Measurements from ENCODE around the gene UBR4. TPM values are rescaled to one million over a fixed set of nuclear protein-coding genes. Genes with fewer than 3 reads are reported as not detected.
"Not testable (repeated sequence)": the region's sequence is repeated elsewhere in the genome, so short reads cannot be mapped to it uniquely, and the experiment has no call there.

Gene UBR4
- polyA plus RNA-seq, 1 donor from 2014 or later: 49.7 TPM

- H3K27ac ChIP-seq (ENCODE audit: low read length): no peak overlapping the region
- no peak overlapping the region for H2AFZ ChIP-seq (ENCODE audit: low read depth, low read length)
- no peaks in the 10 kb centered on the region for H3K9me3 ChIP-seq (ENCODE audit: low read length)
- no peaks in the 10 kb centered on the region for H4K20me1 ChIP-seq (ENCODE audit: insufficient read depth)
- H3K79me2 ChIP-seq (replicated peaks; ENCODE audit: insufficient read depth, low read length): peaks cover 2% of the 10 kb centered on the region
- H3F3A ChIP-seq (ENCODE audit: insufficient read depth, low read length, poor library complexity, severe bottlenecking): no peaks in the 10 kb centered on the region
- peaks cover 12% of the 10 kb centered on the region for H3K36me3 ChIP-seq (ENCODE audit: insufficient read depth, low read length)
- no peaks in the 10 kb centered on the region for H3K27me3 ChIP-seq (ENCODE audit: insufficient read depth, low read depth, low read length)
- H3K4me2 ChIP-seq (ENCODE audit: low read length): no peak overlapping the region
- no peak overlapping the region for H3K4me3 ChIP-seq (ENCODE audit: low read length)
- no peaks in the 10 kb centered on the region for H3K9me2 ChIP-seq (ENCODE audit: insufficient read depth, low read length)
- no peak for TF ChIP-seq TAF1 (IDR thresholded peaks at IDR 0.05; ENCODE audit: low read depth)
- no peak for TF ChIP-seq REST (IDR thresholded peaks at IDR 0.05; ENCODE audit: borderline replicate concordance)
- TF ChIP-seq RAD21 (conservative IDR thresholded peaks at IDR 0.05): no peak
- TF ChIP-seq POLR2AphosphoS5 (IDR thresholded peaks at IDR 0.05): no peak
- no peak for TF ChIP-seq EZH2 (IDR thresholded peaks at IDR 0.05; ENCODE audit: borderline replicate concordance, insufficient read depth, low read length, poor library complexity, severe bottlenecking)
- TF ChIP-seq, protein P1, sequence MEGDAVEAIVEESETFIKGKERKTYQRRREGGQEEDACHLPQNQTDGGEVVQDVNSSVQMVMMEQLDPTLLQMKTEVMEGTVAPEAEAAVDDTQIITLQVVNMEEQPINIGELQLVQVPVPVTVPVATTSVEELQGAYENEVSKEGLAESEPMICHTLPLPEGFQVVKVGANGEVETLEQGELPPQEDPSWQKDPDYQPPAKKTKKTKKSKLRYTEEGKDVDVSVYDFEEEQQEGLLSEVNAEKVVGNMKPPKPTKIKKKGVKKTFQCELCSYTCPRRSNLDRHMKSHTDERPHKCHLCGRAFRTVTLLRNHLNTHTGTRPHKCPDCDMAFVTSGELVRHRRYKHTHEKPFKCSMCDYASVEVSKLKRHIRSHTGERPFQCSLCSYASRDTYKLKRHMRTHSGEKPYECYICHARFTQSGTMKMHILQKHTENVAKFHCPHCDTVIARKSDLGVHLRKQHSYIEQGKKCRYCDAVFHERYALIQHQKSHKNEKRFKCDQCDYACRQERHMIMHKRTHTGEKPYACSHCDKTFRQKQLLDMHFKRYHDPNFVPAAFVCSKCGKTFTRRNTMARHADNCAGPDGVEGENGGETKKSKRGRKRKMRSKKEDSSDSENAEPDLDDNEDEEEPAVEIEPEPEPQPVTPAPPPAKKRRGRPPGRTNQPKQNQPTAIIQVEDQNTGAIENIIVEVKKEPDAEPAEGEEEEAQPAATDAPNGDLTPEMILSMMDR (IDR thresholded peaks at IDR 0.05; ENCODE audit: poor library complexity, severe bottlenecking): no peak
- no peak for TF ChIP-seq MXI1 (conservative IDR thresholded peaks at IDR 0.05; ENCODE audit: poor library complexity, severe bottlenecking)
- TF ChIP-seq SMC3 (conservative IDR thresholded peaks at IDR 0.05; ENCODE audit: poor library complexity): no peak
- TF ChIP-seq EP300 (conservative IDR thresholded peaks at IDR 0.05; ENCODE audit: poor library complexity, severe bottlenecking): no peak
- no peak overlapping the region for H3K9ac ChIP-seq (ENCODE audit: low read length)
Observed at GRCh38 chr1:19220080-19220846, 10.2 kb upstream of the UBR4 start.

DNA sequence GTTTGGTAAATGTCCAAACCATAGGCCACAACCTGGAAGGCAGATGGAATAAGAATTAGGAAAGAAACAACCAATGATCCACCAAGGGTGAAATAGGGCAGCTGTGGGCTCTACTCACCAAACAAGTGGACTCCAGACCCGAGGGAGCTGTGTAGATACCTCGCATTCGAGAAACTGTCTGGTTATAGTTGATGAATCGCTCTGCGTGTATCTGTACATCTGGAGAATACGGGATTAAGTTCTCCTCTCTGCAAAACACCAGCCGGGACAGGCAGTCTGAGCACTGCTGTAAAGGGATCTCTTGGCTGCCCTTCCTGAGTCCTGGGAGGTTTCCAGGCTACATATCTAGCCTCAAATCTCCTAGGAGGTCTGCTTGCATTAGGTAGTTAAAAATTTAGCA, 9.4 kb upstream of the UBR4 start:
- H3F3A ChIP-seq (ENCODE audit: insufficient read depth, low read length, poor library complexity, severe bottlenecking): no peaks in the 10 kb centered on the region
- H3K27me3 ChIP-seq (ENCODE audit: insufficient read depth, low read depth, low read length): no peaks in the 10 kb centered on the region
- H3K36me3 ChIP-seq (ENCODE audit: insufficient read depth, low read length): peaks cover 12% of the 10 kb centered on the region
- H3K9me3 ChIP-seq (ENCODE audit: low read length): no peaks in the 10 kb centered on the region
- no peak overlapping the region for H3K4me2 ChIP-seq (ENCODE audit: low read length)
- H3K9ac ChIP-seq (ENCODE audit: low read length): no peak overlapping the region
- H3K4me3 ChIP-seq (ENCODE audit: low read length): no peak overlapping the region
- no peak overlapping the region for H3K27ac ChIP-seq (ENCODE audit: low read length)
- no peak for TF ChIP-seq MXI1 (conservative IDR thresholded peaks at IDR 0.05; ENCODE audit: poor library complexity, severe bottlenecking)
- no peak for TF ChIP-seq POLR2AphosphoS5 (IDR thresholded peaks at IDR 0.05)
- no peak for TF ChIP-seq TAF1 (IDR thresholded peaks at IDR 0.05; ENCODE audit: low read depth)
- TF ChIP-seq RAD21 (conservative IDR thresholded peaks at IDR 0.05): no peak
- TF ChIP-seq REST (IDR thresholded peaks at IDR 0.05; ENCODE audit: borderline replicate concordance): no peak
- TF ChIP-seq, protein P1 (IDR thresholded peaks at IDR 0.05; ENCODE audit: poor library complexity, severe bottlenecking): no peak
- TF ChIP-seq EZH2 (IDR thresholded peaks at IDR 0.05; ENCODE audit: borderline replicate concordance, insufficient read depth, low read length, poor library complexity, severe bottlenecking): no peak
- no peak for TF ChIP-seq SMC3 (conservative IDR thresholded peaks at IDR 0.05; ENCODE audit: poor library complexity)
- TF ChIP-seq EP300 (conservative IDR thresholded peaks at IDR 0.05; ENCODE audit: poor library complexity, severe bottlenecking): no peak
- no peaks in the 10 kb centered on the region for H3K9me2 ChIP-seq (ENCODE audit: insufficient read depth, low read length)
- no peak overlapping the region for H2AFZ ChIP-seq (ENCODE audit: low read depth, low read length)
- H4K20me1 ChIP-seq (ENCODE audit: insufficient read depth): no peaks in the 10 kb centered on the region
- peaks cover 4% of the 10 kb centered on the region for H3K79me2 ChIP-seq (replicated peaks; ENCODE audit: insufficient read depth, low read length)

GRCh38 chr1:19216585-19216984, 6.5 kb upstream of the UBR4 start:
- not testable (repeated sequence) for H3K9me2 ChIP-seq (ENCODE audit: insufficient read depth, low read length); H3K27me3 ChIP-seq (ENCODE audit: insufficient read depth, low read depth, low read length); H3K27ac ChIP-seq (ENCODE audit: low read length); H3K4me3 ChIP-seq (ENCODE audit: low read length); H3K4me2 ChIP-seq (ENCODE audit: low read length); H4K20me1 ChIP-seq (ENCODE audit: insufficient read depth); H3K9me3 ChIP-seq (ENCODE audit: low read length); H3F3A ChIP-seq (ENCODE audit: insufficient read depth, low read length, poor library complexity, severe bottlenecking); H3K9ac ChIP-seq (ENCODE audit: low read length); H2AFZ ChIP-seq (ENCODE audit: low read depth, low read length)
- Histone ChIP-seq H3K79me2 (replicated peaks; ENCODE audit: insufficient read depth, low read length) (peaks cover 22% of the 10 kb centered on the region), H3K36me3 (ENCODE audit: insufficient read depth, low read length) (peaks cover 12% of the 10 kb centered on the region)
